CD14-positive monocyte (primary cell): ENCODE results near the gene SMTNL2. TPM values are rescaled to one million over a fixed set of nuclear protein-coding genes. Genes with fewer than 3 reads are reported as not detected.
"Not testable (repeated sequence)": the region's sequence is repeated elsewhere in the genome, so short reads cannot be mapped to it uniquely, and the experiment has no call there.

Experiments
- DNase-seq, 3 donors: peaks; one replicate each; pipeline ENCODE4 v3.0.0-alpha.2; 2011 to 2022
- H2AFZ ChIP-seq: 2 replicates; pipeline ENCODE4 v1.6.0; 2012; ENCODE audit warnings: mild to moderate bottlenecking, low read depth, low read length, inconsistent platforms; ENCODE audit not compliant: insufficient read depth, poor library complexity, severe bottlenecking
- H3K27ac ChIP-seq, 2 donors: 1 replicate in 1 of 2; 2 replicates in 1 of 2; pipeline ENCODE4 v1.5.1; 2012 to 2013; ENCODE audit warnings: low read length in 2 of 2, control low read depth in 1 of 2, inconsistent platforms in 1 of 2, low read depth in 1 of 2, mild to moderate bottlenecking in 1 of 2
- H3K27me3 ChIP-seq, 2 donors: one replicate each; pipeline versions ENCODE4 v1.6.0 to v1.6.1; 2011 to 2013; ENCODE audit warnings: low read length in 2 of 2; ENCODE audit not compliant: control insufficient read depth in 2 of 2, insufficient read depth in 2 of 2
- H3K36me3 ChIP-seq, 2 donors: replicated peaks in 1 of 2; 1 replicate in 1 of 2; 2 replicates in 1 of 2; pipeline versions ENCODE4 v1.5.1 to v1.6.1; 2012 to 2013; ENCODE audit warnings: low read length in 2 of 2, control low read depth in 1 of 2, inconsistent platforms in 1 of 2, mild to moderate bottlenecking in 1 of 2; ENCODE audit not compliant: insufficient read depth in 2 of 2, control insufficient read depth in 1 of 2
- H3K4me1 ChIP-seq, 2 donors: 1 replicate in 1 of 2; 2 replicates in 1 of 2; pipeline versions ENCODE4 v1.5.1 to v1.6.1; 2012 to 2013; ENCODE audit warnings: low read length in 2 of 2, control low read depth in 1 of 2, inconsistent platforms in 1 of 2, mild to moderate bottlenecking in 1 of 2, moderate library complexity in 1 of 2; ENCODE audit not compliant: insufficient read depth in 2 of 2, control insufficient read depth in 1 of 2
- H3K4me2 ChIP-seq: replicated peaks from 2 replicates; pipeline ENCODE3; 2012; ENCODE audit warnings: low read length, moderate library complexity, mild to moderate bottlenecking; ENCODE audit not compliant: poor library complexity, severe bottlenecking; ENCODE audit errors: extremely low read depth
- H3K4me3 ChIP-seq, 3 experiments: fragments of 200-600 bp in 1 of 3; sonication (generic) in 1 of 3; replicated peaks in 1 of 3; 1 replicate in 2 of 3; 2 replicates in 1 of 3; pipeline ENCODE4 v1.5.1; 2011 to 2013; ENCODE audit warnings: low read length in 3 of 3, mild to moderate bottlenecking in 3 of 3, control low read depth in 2 of 3, low read depth in 2 of 3, inconsistent platforms in 1 of 3, moderate library complexity in 1 of 3
- H3K79me2 ChIP-seq: 2 replicates; pipeline ENCODE4 v1.6.0; 2012; ENCODE audit warnings: mild to moderate bottlenecking, control low read depth, inconsistent platforms, low read length, moderate library complexity; ENCODE audit not compliant: insufficient read depth
- H3K9ac ChIP-seq: 2 replicates; pipeline ENCODE4 v1.6.0; 2017; ENCODE audit warnings: low read length, mild to moderate bottlenecking; ENCODE audit not compliant: insufficient read depth, poor library complexity, severe bottlenecking
- H3K9me3 ChIP-seq, 2 donors: replicated peaks in 1 of 2; 1 replicate in 1 of 2; 2 replicates in 1 of 2; pipeline versions ENCODE4 v1.5.1 to v1.6.1; 2012 to 2013; ENCODE audit warnings: low read length in 2 of 2, control low read depth in 1 of 2; ENCODE audit not compliant: control insufficient read depth in 1 of 2, insufficient read depth in 1 of 2
- H4K20me1 ChIP-seq: 2 replicates; pipeline ENCODE4 v1.6.0; 2012; ENCODE audit warnings: mild to moderate bottlenecking, low read length, control low read depth, moderate library complexity; ENCODE audit not compliant: insufficient read depth
- H3K27ac Mint-ChIP-seq, 7 donors: one replicate each; pipeline ENCODE4 v1.8.0; 2020; ENCODE audit warnings: mild to moderate bottlenecking in 7 of 7, mixed read lengths in 7 of 7, moderate library complexity in 6 of 7, inconsistent platforms in 2 of 7
- H3K27me3 Mint-ChIP-seq, 3 donors: one replicate each; pipeline ENCODE4 v1.8.0; 2021 to 2022; ENCODE audit warnings: low read depth in 3 of 3, mild to moderate bottlenecking in 3 of 3, mixed read lengths in 3 of 3, moderate library complexity in 3 of 3, inconsistent platforms in 1 of 3
- H3K36me3 Mint-ChIP-seq, 2 donors: one replicate each; pipeline ENCODE4 v1.8.0; 2020; ENCODE audit warnings: mixed read lengths in 2 of 2, inconsistent platforms in 1 of 2, mild to moderate bottlenecking in 1 of 2
- H3K4me1 Mint-ChIP-seq: one replicate; pipeline ENCODE4 v1.8.0; 2020; ENCODE audit warnings: mild to moderate bottlenecking, mixed read lengths
- H3K4me3 Mint-ChIP-seq, 2 donors: one replicate each; pipeline ENCODE4 v1.8.0; 2020; ENCODE audit warnings: mild to moderate bottlenecking in 2 of 2, mixed read lengths in 2 of 2, moderate library complexity in 1 of 2
- H3K9me3 Mint-ChIP-seq, 7 donors: one replicate each; pipeline ENCODE4 v1.8.0; 2020 to 2022; ENCODE audit warnings: mixed read lengths in 7 of 7, mild to moderate bottlenecking in 6 of 7, moderate library complexity in 6 of 7, inconsistent platforms in 2 of 7
- WGBS: methylation state at CpG from one replicate; pipeline ENCODE4 v1.1.5; 2013; ENCODE audit warnings: missing lambda C conversion rate; ENCODE audit not compliant: insufficient coverage; 5-methylcytosine and 5-hydroxymethylcytosine counted together
- intact Hi-C, 2 donors: fragments of 100-400 bp; cut with micrococcal nuclease; formaldehyde crosslinking; loops; one replicate each; pipeline versions ENCODE4 v1.15.0 to v1.15.1; 2023
- polyA plus RNA-seq, 3 donors: library from polyadenylated mRNA; depleted of rRNA in 1 of 3; unstranded in 2 of 3; stranded (reverse) in 1 of 3; fragments of 300-500 nt in 2 of 3; fragments of >200 nt in 1 of 3; fragmentation: Illumina TruSeq in 2 of 3; gene quantifications; 1 replicate in 2 of 3; 2 replicates in 1 of 3; pipeline ENCODE4 v1.2.3, GENCODE V29; 2012 to 2021
- TF ChIP-seq, protein P1 (sequence below): fragments of 200-600 bp; IDR thresholded peaks from one replicate; pipeline ENCODE4 v1.8.0; 2022; ENCODE audit warnings: antibody characterized with exemption, mild to moderate bottlenecking

SMTNL2 gene
- polyA plus RNA-seq, 3 donors: 0.08 TPM; not detected in 2

DNA sequence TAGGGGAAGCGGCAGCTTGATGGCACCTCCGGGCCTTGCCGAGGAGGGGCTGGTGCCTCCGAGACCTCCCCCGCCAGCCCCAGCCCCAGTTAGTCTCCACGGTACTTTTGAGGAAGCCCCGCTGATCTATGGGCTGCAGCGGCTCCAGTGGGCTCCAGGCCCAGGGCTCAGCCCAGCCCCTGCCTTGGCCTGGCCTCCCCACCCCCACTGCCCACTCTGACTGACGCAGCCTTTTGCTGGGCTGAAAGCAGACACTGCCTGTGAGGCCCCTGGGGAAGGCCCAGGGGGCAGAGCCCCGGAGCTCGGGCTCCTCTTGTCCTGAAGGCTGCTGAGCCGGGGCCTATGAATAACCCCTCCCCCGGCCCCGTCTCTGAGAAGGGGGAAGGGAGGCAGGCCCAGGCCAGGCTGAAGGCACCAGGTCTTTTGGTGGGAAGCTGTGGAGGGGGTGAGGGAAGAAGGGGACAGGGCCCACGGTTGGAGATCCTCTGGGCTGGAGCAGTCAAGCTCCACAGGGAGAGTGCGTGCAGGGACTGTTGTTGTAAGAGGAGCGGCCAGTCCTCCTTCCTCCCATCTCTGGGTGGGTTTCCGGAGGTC lies 7.5 kb upstream of the SMTNL2 start:
- TF ChIP-seq, protein P1, sequence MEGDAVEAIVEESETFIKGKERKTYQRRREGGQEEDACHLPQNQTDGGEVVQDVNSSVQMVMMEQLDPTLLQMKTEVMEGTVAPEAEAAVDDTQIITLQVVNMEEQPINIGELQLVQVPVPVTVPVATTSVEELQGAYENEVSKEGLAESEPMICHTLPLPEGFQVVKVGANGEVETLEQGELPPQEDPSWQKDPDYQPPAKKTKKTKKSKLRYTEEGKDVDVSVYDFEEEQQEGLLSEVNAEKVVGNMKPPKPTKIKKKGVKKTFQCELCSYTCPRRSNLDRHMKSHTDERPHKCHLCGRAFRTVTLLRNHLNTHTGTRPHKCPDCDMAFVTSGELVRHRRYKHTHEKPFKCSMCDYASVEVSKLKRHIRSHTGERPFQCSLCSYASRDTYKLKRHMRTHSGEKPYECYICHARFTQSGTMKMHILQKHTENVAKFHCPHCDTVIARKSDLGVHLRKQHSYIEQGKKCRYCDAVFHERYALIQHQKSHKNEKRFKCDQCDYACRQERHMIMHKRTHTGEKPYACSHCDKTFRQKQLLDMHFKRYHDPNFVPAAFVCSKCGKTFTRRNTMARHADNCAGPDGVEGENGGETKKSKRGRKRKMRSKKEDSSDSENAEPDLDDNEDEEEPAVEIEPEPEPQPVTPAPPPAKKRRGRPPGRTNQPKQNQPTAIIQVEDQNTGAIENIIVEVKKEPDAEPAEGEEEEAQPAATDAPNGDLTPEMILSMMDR: no peak
- Histone ChIP-seq H3K9me3 (no peaks in the 10 kb centered on the region), H4K20me1 (no peaks in the 10 kb centered on the region), H3K4me1 (no peaks in the 10 kb centered on the region), H3K36me3 (no peaks in the 10 kb centered on the region), H3K79me2 (no peaks in the 10 kb centered on the region), H3K9ac (no peak overlapping the region), H3K27ac (no peak overlapping the region), H3K27me3 (peaks cover 0 to 5% of the 10 kb centered on the region in 2 donors), H3K4me3 (no peak overlapping the region), H3K4me2 (no peak overlapping the region), H2AFZ (no peak overlapping the region)
- H3K4me3 Mint-ChIP-seq: no peak overlapping the region
- peaks cover 5 to 26% (median 13%) of the 10 kb centered on the region in 3 donors for H3K27me3 Mint-ChIP-seq
- no peaks in the 10 kb centered on the region for H3K4me1 Mint-ChIP-seq
- H3K9me3 Mint-ChIP-seq: peaks cover 0 to 3% (median 0%) of the 10 kb centered on the region in 7 donors
- no peak for DNase-seq
- no peak overlapping the region for H3K27ac Mint-ChIP-seq
- H3K36me3 Mint-ChIP-seq: no peaks in the 10 kb centered on the region
- intact Hi-C loops: no loop called here
- 59% methylated on average over 12 of the region's 18 CpGs for WGBS

DNA sequence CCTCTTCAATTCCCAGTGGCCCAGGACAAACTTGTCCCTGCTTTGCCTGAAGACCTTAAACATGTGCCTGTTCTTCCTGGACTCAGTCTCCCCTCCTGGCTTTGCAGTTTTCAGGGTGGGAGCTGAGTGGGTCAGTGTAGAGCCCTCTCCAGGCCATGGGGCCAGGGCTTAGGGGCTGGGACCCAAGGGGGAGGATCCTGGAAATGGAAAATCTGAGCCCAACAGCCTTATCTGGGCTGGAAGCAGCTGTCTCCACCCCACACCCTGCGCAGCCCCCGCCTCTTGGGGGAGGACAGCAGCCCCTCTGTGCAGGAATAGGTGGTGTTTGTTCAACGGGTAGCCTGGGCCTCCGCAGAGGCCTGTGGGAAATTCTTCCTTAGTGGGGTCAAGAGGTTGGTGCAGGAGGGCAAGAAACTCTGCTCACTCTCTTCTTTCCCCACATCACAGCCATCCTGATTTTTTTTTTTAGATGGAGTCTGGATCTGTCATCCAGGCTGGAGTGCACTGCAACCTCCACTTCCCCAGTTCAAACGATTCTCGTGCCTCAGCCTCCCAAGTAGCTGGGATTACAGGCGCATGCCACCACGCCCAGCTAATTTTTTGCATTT lies 6.8 kb upstream of the SMTNL2 start:
- H3K9me3 ChIP-seq: no peaks in the 10 kb centered on the region
- H3K4me1 ChIP-seq: no peaks in the 10 kb centered on the region
- no peaks in the 10 kb centered on the region for H3K36me3 ChIP-seq
- DNase-seq: no peak
- H3K27ac Mint-ChIP-seq: no peak overlapping the region
- TF ChIP-seq, protein P1: no peak
- H3K4me3 ChIP-seq: no peak overlapping the region
- no CpG with 5 or more reads among the region's 8 CpGs for WGBS
- peaks cover 0 to 3% (median 0%) of the 10 kb centered on the region in 7 donors for H3K9me3 Mint-ChIP-seq
- no peaks in the 10 kb centered on the region for H3K4me1 Mint-ChIP-seq
- no peaks in the 10 kb centered on the region for H3K36me3 Mint-ChIP-seq
- no peak overlapping the region for H3K4me3 Mint-ChIP-seq
- intact Hi-C loops: no loop called here
- peaks cover 5 to 32% (median 19%) of the 10 kb centered on the region in 3 donors for H3K27me3 Mint-ChIP-seq
- H3K4me2 ChIP-seq: no peak overlapping the region
- no peak overlapping the region for H2AFZ ChIP-seq
- no peak overlapping the region for H3K27ac ChIP-seq
- no peaks in the 10 kb centered on the region for H3K79me2 ChIP-seq
- peaks cover 0 to 7% of the 10 kb centered on the region in 2 donors for H3K27me3 ChIP-seq
- no peak overlapping the region for H3K9ac ChIP-seq
- no peaks in the 10 kb centered on the region for H4K20me1 ChIP-seq

DNA sequence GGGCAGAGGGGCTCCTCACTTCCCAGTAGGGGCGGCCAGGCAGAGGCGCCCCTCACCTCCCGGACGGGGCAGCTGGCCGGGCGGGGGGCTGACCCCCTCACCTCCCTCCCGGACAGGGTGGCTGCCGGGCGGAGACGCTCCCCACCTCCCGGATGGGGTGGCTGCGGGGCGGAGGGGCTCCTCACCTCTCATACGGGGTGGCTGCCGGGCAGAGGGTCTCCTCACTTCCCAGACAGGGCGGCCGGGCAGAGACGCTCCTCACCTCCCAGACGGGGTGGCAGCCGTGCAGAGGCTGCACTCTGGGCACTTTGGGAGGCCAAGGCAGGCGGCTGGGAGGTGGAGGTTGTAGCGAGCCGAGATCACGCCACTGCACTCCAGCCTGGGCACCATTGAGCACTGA lies 6.0 kb upstream of the SMTNL2 start:
- WGBS: 100% methylated on average over 8 of the region's 24 CpGs

More for the DNA sequence above, 6.0 kb upstream of the SMTNL2 start:
- H3K4me3 Mint-ChIP-seq, H3K36me3 ChIP-seq, H3K79me2 ChIP-seq, H3K4me1 Mint-ChIP-seq, H3K9ac ChIP-seq, H3K4me2 ChIP-seq, H3K9me3 ChIP-seq, H3K4me3 ChIP-seq, H3K4me1 ChIP-seq, H4K20me1 ChIP-seq, DNase-seq, H3K36me3 Mint-ChIP-seq, intact Hi-C loops, H3K27ac Mint-ChIP-seq, H3K9me3 Mint-ChIP-seq, H3K27ac ChIP-seq, H2AFZ ChIP-seq: not testable (repeated sequence)
- peaks cover 13 to 41% (median 28%) of the 10 kb centered on the region in 3 donors for H3K27me3 Mint-ChIP-seq
- H3K27me3 ChIP-seq: peaks cover 7 to 15% of the 10 kb centered on the region in 2 donors
